Stimulated activated naive CD8-positive, alpha-beta T cell treated with anti-CD3 and anti-CD28 coated beads, Interleukin-15, Interleukin-2, amounts not matched to agents 100 U/mL and 50 U/mL, for 24 hours (primary cell): ENCODE measurements around the gene ERBB4.

ENCODE experiments used
- ATAC-seq: fragments of 150-1000 bp; cut with Tn5 transposase; one replicate; pipeline ENCODE4 v1.10.0; 2021
- DNase-seq: peaks from one replicate; pipeline ENCODE4 v3.0.0; 2021

The ERBB4 gene

DNA sequence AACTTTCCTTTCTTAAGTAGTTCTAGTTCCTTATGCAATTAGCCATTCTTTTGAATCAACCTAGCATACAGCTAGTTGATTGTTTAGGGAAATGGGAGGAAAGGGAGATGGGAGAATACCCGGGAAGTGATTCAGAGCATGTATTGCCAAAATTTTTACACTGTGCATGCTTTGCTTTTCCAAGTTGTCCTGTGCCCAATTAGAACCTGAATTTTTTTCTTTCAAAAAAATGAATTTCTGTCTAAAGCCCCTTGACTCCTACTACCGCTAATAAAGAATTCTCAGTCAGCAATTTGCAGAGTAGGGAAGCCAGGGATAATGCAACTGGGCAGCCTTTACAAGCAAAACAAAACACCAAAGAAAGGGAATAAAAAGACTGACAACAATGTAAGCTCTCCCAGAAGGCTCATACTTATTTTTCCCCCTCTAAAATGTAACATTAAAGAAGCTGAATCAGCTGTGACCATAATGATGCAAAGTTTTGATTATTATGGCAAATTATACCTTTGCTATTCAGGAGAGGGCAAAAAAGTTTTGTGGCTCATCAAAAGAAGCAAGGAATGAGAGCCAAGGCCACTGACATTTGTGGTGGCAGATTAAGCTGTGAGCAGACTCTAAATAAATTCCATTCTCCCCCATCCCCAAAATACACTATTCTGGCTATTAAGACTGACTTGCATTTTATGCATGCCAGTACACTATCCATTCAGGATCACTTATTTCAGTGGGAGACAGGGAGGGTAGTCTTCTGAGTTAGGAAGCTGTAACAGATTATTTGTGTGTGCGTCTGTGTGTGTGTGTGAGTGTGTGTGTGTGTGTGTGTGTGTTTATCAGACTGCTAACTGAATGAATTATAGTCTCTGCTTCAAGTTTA, 174.3 kb downstream of the ERBB4 start:
- ATAC-seq (no peak), DNase-seq (no peak)

- DNase-seq (no peak), ATAC-seq (no peak)
Measured at GRCh38 chr2:212361174-212361756, 177.3 kb downstream of the ERBB4 start.

DNA sequence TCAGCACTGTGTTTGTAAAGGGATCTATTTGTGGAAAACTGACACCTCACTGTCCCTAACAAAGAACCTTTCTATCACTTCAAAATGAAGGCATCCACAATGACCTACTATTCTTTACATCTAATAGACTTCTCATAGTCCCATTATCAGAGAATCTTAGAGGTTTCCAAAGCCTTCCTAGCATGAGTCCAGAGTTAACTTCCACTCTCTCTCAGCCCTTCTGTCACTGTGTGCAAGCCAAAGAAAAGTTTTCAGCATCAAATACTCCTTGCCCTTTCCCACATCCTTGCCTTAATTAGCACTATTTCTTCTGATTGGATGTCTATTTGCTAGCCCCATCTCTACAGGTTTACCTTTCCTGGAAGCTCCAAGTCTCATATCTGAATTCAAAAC, 178.5 kb downstream of the ERBB4 start:
- ATAC-seq, result no peak
- no peak for DNase-seq

- ATAC-seq (no peak), DNase-seq (no peak)
Measured at GRCh38 chr2:212359425-212360067, 179.1 kb downstream of the ERBB4 start.

DNA sequence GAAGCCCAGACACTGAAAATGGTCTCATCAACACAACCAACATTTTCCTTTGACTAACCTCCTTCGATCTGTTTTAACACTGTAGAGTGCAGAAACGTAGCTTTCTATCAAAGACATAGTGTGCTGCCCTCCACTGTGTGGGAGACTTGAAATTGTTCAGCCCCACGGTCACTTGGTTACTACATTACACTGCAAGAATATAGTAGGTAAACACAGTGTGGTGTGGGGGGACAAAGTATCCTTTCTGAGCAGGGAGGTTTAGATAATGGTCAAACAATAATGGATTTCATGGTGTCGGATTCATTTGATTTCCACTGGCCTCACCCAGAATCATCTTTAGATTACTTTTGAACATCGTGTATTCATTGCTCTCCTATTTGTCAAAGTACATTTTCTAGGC, 181.0 kb downstream of the ERBB4 start:
- no peak for ATAC-seq
- no peak for DNase-seq

GRCh38 chr2:212354382-212354781, 184.2 kb downstream of the ERBB4 start:
- DNase-seq (no peak), ATAC-seq (no peak)

DNA sequence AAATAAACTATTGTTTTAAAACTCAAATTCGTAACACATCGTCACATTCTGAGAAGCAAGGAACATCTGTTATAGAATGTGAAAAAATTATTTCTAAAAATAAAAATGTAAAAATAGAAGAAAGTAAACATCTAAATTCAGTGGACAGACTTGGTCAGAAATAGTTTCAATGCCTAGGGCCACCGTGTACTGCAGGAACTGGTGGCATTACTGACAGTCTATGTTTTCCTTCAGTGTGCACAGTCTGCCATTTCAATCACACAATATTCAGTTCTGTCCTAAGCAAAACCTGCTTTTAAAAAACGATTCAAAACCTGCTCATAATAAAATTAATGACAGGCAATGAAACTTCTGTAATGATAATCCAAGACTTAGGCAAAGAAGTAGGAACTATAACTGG, 190.1 kb downstream of the ERBB4 start:
- no peak for DNase-seq
- no peak for ATAC-seq

GRCh38 chr2:212346865-212347264, 191.7 kb downstream of the ERBB4 start:
- DNase-seq (no peak), ATAC-seq (no peak)

DNA sequence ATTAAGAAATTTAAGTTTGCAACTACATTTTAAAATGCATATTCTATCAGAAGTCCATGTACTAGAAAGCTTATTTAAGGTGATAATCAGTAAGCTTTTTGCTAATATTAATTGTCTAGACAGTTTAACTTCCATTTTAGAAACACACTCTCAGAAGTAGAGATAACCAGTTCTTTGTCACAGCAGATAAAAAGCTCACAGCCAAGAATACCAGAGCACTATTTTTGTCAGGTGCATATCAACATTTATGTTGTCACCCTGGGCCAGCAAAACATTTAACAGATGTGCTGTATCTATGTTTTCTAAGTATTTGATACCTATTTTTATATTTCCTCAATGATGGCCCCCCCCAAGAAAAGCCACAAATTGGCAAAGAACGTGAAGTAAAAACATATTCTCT, 192.6 kb downstream of the ERBB4 start:
- no peak for ATAC-seq
- no peak for DNase-seq

- no peak for ATAC-seq
Measured at GRCh38 chr2:212344131-212344530, 194.5 kb downstream of the ERBB4 start.

DNA sequence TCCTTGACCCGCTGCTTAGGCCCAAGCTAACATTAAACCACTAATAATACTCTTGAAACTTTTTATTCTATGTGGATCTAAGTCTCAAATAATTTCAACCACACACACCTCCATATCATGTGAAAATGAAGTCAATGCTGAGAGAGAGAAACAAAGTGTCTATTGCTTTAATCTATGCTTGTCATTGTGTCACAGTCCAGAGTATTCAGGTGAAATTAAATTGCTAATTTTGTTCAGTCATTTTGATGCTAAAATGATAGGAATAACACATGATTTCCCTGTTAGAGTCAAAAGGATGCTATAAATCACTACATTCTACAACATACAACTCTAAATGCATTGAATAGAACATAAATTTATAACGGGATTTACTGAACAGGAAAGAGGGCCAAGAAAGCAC, 195.4 kb downstream of the ERBB4 start:
- DNase-seq, result no peak
- ATAC-seq, result no peak

More at GRCh38 chr2:212344131-212344530, 194.5 kb downstream of the ERBB4 start:
- DNase-seq, result no peak

GRCh38 chr2:212337486-212338343, 200.9 kb downstream of the ERBB4 start:
- no peak for ATAC-seq

GRCh38 chr2:212337036-212337435, 201.6 kb downstream of the ERBB4 start:
- no peak for DNase-seq
- no peak for ATAC-seq

More at GRCh38 chr2:212337486-212338343, 200.9 kb downstream of the ERBB4 start:
- DNase-seq, result no peak

- DNase-seq (no peak), ATAC-seq (no peak)
Measured at GRCh38 chr2:212330263-212330662, 208.3 kb downstream of the ERBB4 start.

GRCh38 chr2:212328712-212329496, 209.7 kb downstream of the ERBB4 start:
- ATAC-seq (no peak), DNase-seq (no peak)

DNA sequence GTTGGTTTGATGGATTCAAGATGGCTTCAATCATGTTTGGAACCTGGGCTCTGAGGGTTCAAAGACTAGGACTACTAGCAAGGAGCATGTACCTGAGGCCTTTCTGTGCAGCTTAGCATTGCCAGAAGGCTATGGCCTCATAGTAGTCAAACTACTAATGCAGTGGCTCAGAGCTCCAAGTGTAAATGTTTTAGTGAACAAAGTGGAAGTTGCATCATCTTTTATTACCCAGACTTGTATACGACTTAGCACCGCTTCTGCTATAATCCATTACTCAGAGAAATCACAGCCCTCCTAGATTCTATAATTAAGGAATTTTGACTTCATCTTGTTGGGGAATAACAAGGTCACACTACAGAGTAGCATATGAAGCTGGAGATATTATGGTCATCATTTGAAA, 210.5 kb downstream of the ERBB4 start:
- no peak for DNase-seq
- ATAC-seq, result no peak

- no peak for ATAC-seq
- no peak for DNase-seq
Measured at GRCh38 chr2:212327171-212327809, 211.3 kb downstream of the ERBB4 start.

DNA sequence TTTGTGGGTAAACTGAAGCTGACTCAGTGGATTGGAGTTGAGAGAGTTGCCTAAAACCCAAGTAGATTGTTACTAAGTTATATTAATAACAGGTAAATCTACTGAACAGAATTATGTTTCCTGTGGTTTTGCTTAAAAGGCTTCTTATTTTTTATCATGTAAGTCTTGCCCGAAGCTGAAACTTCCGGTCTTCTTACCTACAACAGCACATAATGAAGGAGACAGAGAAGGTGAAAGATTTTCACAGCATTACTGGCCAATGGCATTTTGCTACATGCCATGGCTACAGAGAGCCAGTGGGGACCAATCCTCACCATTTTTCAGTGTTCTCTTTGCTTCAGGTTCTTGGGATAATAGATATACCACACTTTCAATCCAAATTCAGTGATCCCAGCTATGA, 220.0 kb downstream of the ERBB4 start:
- DNase-seq (no peak), ATAC-seq (no peak)

- ATAC-seq, result no peak
- DNase-seq, result no peak
Measured at GRCh38 chr2:212314680-212315079, 223.9 kb downstream of the ERBB4 start.

- DNase-seq (no peak), ATAC-seq (no peak)
Measured at GRCh38 chr2:212311807-212312404, 226.7 kb downstream of the ERBB4 start.

- DNase-seq, result no peak
- no peak for ATAC-seq
Measured at GRCh38 chr2:212299943-212300342, 238.7 kb downstream of the ERBB4 start.
